ENCODE data around the gene IGSF9. TPM values are rescaled to one million over a fixed set of nuclear protein-coding genes. Genes with fewer than 3 reads are reported as not detected.
A peak's percentile ranks its signal among the peaks of the same experiment; 100 is the strongest.

Gene IGSF9
- total and polyA plus RNA-seq, 2 experiments from 2014 or later, result 10.3 to 27.6 TPM

GRCh38 chr1:159968901-159969300 is 23.5 kb upstream of the IGSF9 start:
- Histone ChIP-seq H4K20me1 (replicated peaks; ENCODE audit: insufficient read depth) (no peaks in the 10 kb centered on the region), H2AFZ (no peak overlapping the region), H3K36me3 (ENCODE audit: insufficient read depth) (no peaks in the 10 kb centered on the region), H3K4me3 (no peak overlapping the region), H3K4me1 (ENCODE audit: insufficient read depth) (peaks cover 7% of the 10 kb centered on the region; the same call in 1 of the 2 replicates), H3K4me2 (no peak overlapping the region), H3F3A (replicated peaks; ENCODE audit: low read depth) (no peaks in the 10 kb centered on the region), H3K79me2 (replicated peaks; ENCODE audit: insufficient read depth) (no peaks in the 10 kb centered on the region), H3K27me3 (ENCODE audit: insufficient read depth) (no peaks in the 10 kb centered on the region), H3K9me2 (ENCODE audit: insufficient read depth) (no peaks in the 10 kb centered on the region), H3K27ac (ENCODE audit: low read depth) (no peak overlapping the region)
- no peaks in the 10 kb centered on the region; the same call in 1 of the 3 replicates for H3K4me1 Mint-ChIP-seq
- H3K27ac Mint-ChIP-seq, result no peak overlapping the region
- no peak for TF ChIP-seq ZNF114 (CRISPR knock-in tag; IDR thresholded peaks at IDR 0.05)
- no peak for TF ChIP-seq NANOG (IDR thresholded peaks at IDR 0.05; ENCODE audit: borderline replicate concordance)
- TF ChIP-seq POLR2AphosphoS5 (IDR thresholded peaks at IDR 0.05; ENCODE audit: low read depth), result no peak
- TF ChIP-seq STAT1 (IDR thresholded peaks at IDR 0.05; ENCODE audit: unreplicated experiment), result no peak
- no peak for TF ChIP-seq EZH2 (IDR thresholded peaks at IDR 0.05; ENCODE audit: low read depth, unreplicated experiment)
- no peak for TF ChIP-seq JUNB (IDR thresholded peaks at IDR 0.05; ENCODE audit: unreplicated experiment)
- TF ChIP-seq CREB1 (CRISPR knock-in tag; IDR thresholded peaks at IDR 0.05; ENCODE audit: low read depth), result no peak
- no peak for TF ChIP-seq EZH2phosphoT487 (IDR thresholded peaks at IDR 0.05; ENCODE audit: unreplicated experiment)
- TF ChIP-seq, protein P1, sequence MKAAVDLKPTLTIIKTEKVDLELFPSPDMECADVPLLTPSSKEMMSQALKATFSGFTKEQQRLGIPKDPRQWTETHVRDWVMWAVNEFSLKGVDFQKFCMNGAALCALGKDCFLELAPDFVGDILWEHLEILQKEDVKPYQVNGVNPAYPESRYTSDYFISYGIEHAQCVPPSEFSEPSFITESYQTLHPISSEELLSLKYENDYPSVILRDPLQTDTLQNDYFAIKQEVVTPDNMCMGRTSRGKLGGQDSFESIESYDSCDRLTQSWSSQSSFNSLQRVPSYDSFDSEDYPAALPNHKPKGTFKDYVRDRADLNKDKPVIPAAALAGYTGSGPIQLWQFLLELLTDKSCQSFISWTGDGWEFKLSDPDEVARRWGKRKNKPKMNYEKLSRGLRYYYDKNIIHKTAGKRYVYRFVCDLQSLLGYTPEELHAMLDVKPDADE (IDR thresholded peaks at IDR 0.05), result no peak
- H3K9me3 Mint-ChIP-seq, result no peaks in the 10 kb centered on the region
- peaks cover 3% of the 10 kb centered on the region for H3K27me3 Mint-ChIP-seq (ENCODE audit: insufficient read depth, low read depth, poor library complexity)
- ATAC-seq (no peak), DNase-seq (ENCODE audit: low spot score) (no peak)
- no peak overlapping the region for H3K4me3 Mint-ChIP-seq
- no peaks in the 10 kb centered on the region for H3K36me3 Mint-ChIP-seq (ENCODE audit: low read depth)

GRCh38 chr1:159965263-159965662 is 19.9 kb upstream of the IGSF9 start:
- no peak for DNase-seq (ENCODE audit: low spot score)
- no peak overlapping the region for H3K4me3 Mint-ChIP-seq
- H3F3A ChIP-seq (replicated peaks; ENCODE audit: low read depth), result no peaks in the 10 kb centered on the region
- TF ChIP-seq, protein P1 (IDR thresholded peaks at IDR 0.05), result no peak
- no peak for TF ChIP-seq REST (IDR thresholded peaks at IDR 0.05; ENCODE audit: unreplicated experiment)
- no peak for TF ChIP-seq ZNF331 (CRISPR knock-in tag; IDR thresholded peaks at IDR 0.05; ENCODE audit: low read depth)
- TF ChIP-seq EZH2 (IDR thresholded peaks at IDR 0.05; ENCODE audit: low read depth, unreplicated experiment), result no peak

More at GRCh38 chr1:159965263-159965662, 19.9 kb upstream of the IGSF9 start:
- Histone ChIP-seq H3K4me1 (ENCODE audit: insufficient read depth) (peaks cover 9% of the 10 kb centered on the region; the same call in 1 of the 2 replicates), H3K4me2 (no peak overlapping the region), H2AFZ (peak overlapping the region; percentile 80; the same call in 1 of the 2 replicates), H3K9me2 (ENCODE audit: insufficient read depth) (no peaks in the 10 kb centered on the region), H3K27ac (ENCODE audit: low read depth) (no peak overlapping the region), H4K20me1 (replicated peaks; ENCODE audit: insufficient read depth) (no peaks in the 10 kb centered on the region), H3K27me3 (ENCODE audit: insufficient read depth) (no peaks in the 10 kb centered on the region), H3K79me2 (replicated peaks; ENCODE audit: insufficient read depth) (no peaks in the 10 kb centered on the region), H3K4me3 (no peak overlapping the region), H3K36me3 (ENCODE audit: insufficient read depth) (no peaks in the 10 kb centered on the region)
- H3K9me3 Mint-ChIP-seq, result no peaks in the 10 kb centered on the region
- H3K27me3 Mint-ChIP-seq (ENCODE audit: insufficient read depth, low read depth, poor library complexity), result peaks cover 4% of the 10 kb centered on the region
- H3K4me1 Mint-ChIP-seq, result peaks cover 2% of the 10 kb centered on the region; the same call in 2 of the 3 replicates
- H3K27ac Mint-ChIP-seq, result no peak overlapping the region
- ATAC-seq, result no peak
- no peaks in the 10 kb centered on the region for H3K36me3 Mint-ChIP-seq (ENCODE audit: low read depth)
